SK-N-SH (cell line): ENCODE results near the gene PLXND1. TPM values are rescaled to one million over a fixed set of nuclear protein-coding genes. Genes with fewer than 3 reads are reported as not detected.

Experiments used
- CTCF ChIA-PET: fragments of 300-600, 350-600 bp; formaldehyde crosslinking; extraction: SDS; loops from one replicate; lab custom pipeline; 2021; lab: Yijun Ruan, JAX
- POLR2A ChIA-PET: fragments of 350-600 bp; sonication (Branson Sonifier 250); formaldehyde crosslinking; extraction: SDS; loops from one replicate; lab custom pipeline; 2020; ENCODE audit warnings: antibody characterized with exemption, inconsistent platforms; lab: Yijun Ruan, JAX
- DNase-seq: peaks from one replicate; pipeline ENCODE4 v3.0.0; 2012
- H2AFZ ChIP-seq: fragments of 200-600 bp; sonication (generic); 2 replicates; pipeline ENCODE4 v1.8.1; 2016; ENCODE audit warnings: antibody characterized with exemption, mild to moderate bottlenecking, low read depth
- H3F3A ChIP-seq: fragments of 200-600 bp; sonication (generic); replicated peaks from 2 replicates; pipeline ENCODE3; 2016; ENCODE audit warnings: antibody characterized with exemption, mild to moderate bottlenecking; ENCODE audit not compliant: insufficient read depth
- H3K27ac ChIP-seq, 2 experiments: fragments of 200-500 bp in 1 of 2; fragments of 200-600 bp in 1 of 2; sonication (Bioruptor generic) in 1 of 2; sonication (generic), shearing (Covaris generic) in 1 of 2; 2 replicates each; pipeline versions ENCODE4 v1.5.1 to v1.6.1; 2014 to 2016; ENCODE audit warnings: low read depth in 2 of 2, inconsistent platforms in 1 of 2, low read length in 1 of 2, mild to moderate bottlenecking in 1 of 2, mixed read lengths in 1 of 2
- H3K27me3 ChIP-seq: fragments of 200-600 bp; sonication (generic), shearing (Covaris generic); 2 replicates; pipeline ENCODE4 v1.6.1; 2016; ENCODE audit warnings: mixed run types; ENCODE audit not compliant: insufficient read depth
- H3K36me3 ChIP-seq, 2 experiments: fragments of 200-500 bp in 1 of 2; fragments of 200-600 bp in 1 of 2; sonication (Bioruptor generic) in 1 of 2; sonication (generic) in 1 of 2; replicated peaks in 1 of 2; 2 replicates each; pipeline versions ENCODE3 to v1.5.1; 2014 to 2016; ENCODE audit warnings: low read length in 1 of 2, mild to moderate bottlenecking in 1 of 2; ENCODE audit not compliant: insufficient read depth in 2 of 2, control insufficient read depth in 1 of 2
- H3K4me1 ChIP-seq, 2 experiments: fragments of 200-500 bp in 1 of 2; fragments of 200-600 bp in 1 of 2; sonication (Bioruptor generic) in 1 of 2; sonication (generic), shearing (Covaris generic) in 1 of 2; 2 replicates each; pipeline versions ENCODE4 v1.5.1 to v1.6.1; 2014 to 2016; ENCODE audit warnings: low read depth in 1 of 2, low read length in 1 of 2, mixed run types in 1 of 2; ENCODE audit not compliant: insufficient read depth in 2 of 2, control insufficient read depth in 1 of 2
- H3K4me2 ChIP-seq: fragments of 200-600 bp; sonication (generic), shearing (Covaris generic); 2 replicates; pipeline ENCODE4 v1.6.1; 2017; ENCODE audit warnings: mixed run types
- H3K4me3 ChIP-seq, 2 experiments: fragments of 200-500 bp in 1 of 2; fragments of 200-600 bp in 1 of 2; sonication (Bioruptor generic) in 1 of 2; sonication (generic), shearing (Covaris generic) in 1 of 2; 2 replicates each; pipeline versions ENCODE4 v1.5.1 to v1.8.1; 2014 to 2016; ENCODE audit warnings: low read depth in 2 of 2, inconsistent platforms in 1 of 2, low read length in 1 of 2, mild to moderate bottlenecking in 1 of 2, mixed read lengths in 1 of 2, moderate library complexity in 1 of 2
- H3K79me2 ChIP-seq: fragments of 200-600 bp; sonication (generic); 2 replicates; pipeline ENCODE4 v1.8.1; 2017; ENCODE audit warnings: mild to moderate bottlenecking; ENCODE audit not compliant: insufficient read depth
- H3K9ac ChIP-seq: fragments of 200-600 bp; sonication (generic); 2 replicates; pipeline ENCODE4 v1.6.1; 2017; ENCODE audit warnings: mixed run types
- H3K9me2 ChIP-seq: fragments of 200-600 bp; sonication (generic); 2 replicates; pipeline ENCODE4 v1.6.1; 2017; ENCODE audit warnings: mixed run types
- H3K9me3 ChIP-seq: fragments of 200-600 bp; sonication (generic); 2 replicates; pipeline ENCODE4 v1.6.1; 2017; ENCODE audit warnings: mixed run types, mild to moderate bottlenecking, moderate library complexity
- H4K20me1 ChIP-seq: fragments of 200-600 bp; sonication (generic); 2 replicates; pipeline ENCODE4 v1.6.1; 2017; ENCODE audit warnings: mild to moderate bottlenecking, mixed run types; ENCODE audit not compliant: insufficient read depth
- CHD2 ChIP-seq: fragments of 150-350 bp; IDR thresholded peaks from 2 replicates; pipeline ENCODE4 v1.6.1; 2018; ENCODE audit warnings: low read length; ENCODE audit not compliant: partially characterized antibody
- ELF1 ChIP-seq: IDR thresholded peaks from 2 replicates; pipeline ENCODE4 v1.4.0; 2012
- EP300 ChIP-seq, 2 experiments: IDR thresholded peaks; 2 replicates each; pipeline versions ENCODE4 v1.4.0 to v1.6.1; 2012; ENCODE audit warnings: borderline replicate concordance in 1 of 2, low read depth in 1 of 2, low read length in 1 of 2
- EZH2phosphoT487 ChIP-seq: fragments of 200-600 bp; sonication (generic); IDR thresholded peaks from 2 replicates; pipeline ENCODE4 v1.6.1; 2017; ENCODE audit warnings: low read depth, mixed run types, mild to moderate bottlenecking, antibody characterized with exemption, moderate library complexity, borderline replicate concordance
- FOSL2 ChIP-seq: IDR thresholded peaks from 2 replicates; pipeline ENCODE4 v1.4.0; 2012; ENCODE audit warnings: low read depth, mild to moderate bottlenecking, moderate library complexity, borderline replicate concordance
- FOXJ3 ChIP-seq: sonication (generic); formaldehyde crosslinking; IDR thresholded peaks from 2 replicates; pipeline ENCODE4 v1.5.1; 2020; ENCODE audit warnings: mild to moderate bottlenecking, missing genetic modification reagents
- FOXM1 ChIP-seq: IDR thresholded peaks from 2 replicates; pipeline ENCODE4 v1.4.0; 2012; ENCODE audit warnings: low read depth, mild to moderate bottlenecking
- JUND ChIP-seq: IDR thresholded peaks from 2 replicates; pipeline ENCODE4 v1.4.0; 2012
- NFIC ChIP-seq: IDR thresholded peaks from 2 replicates; pipeline ENCODE4 v1.4.0; 2012; ENCODE audit warnings: borderline replicate concordance
- POLR2AphosphoS5 ChIP-seq: IDR thresholded peaks from 2 replicates; pipeline ENCODE4 v1.6.1; 2012; ENCODE audit warnings: low read depth, low read length
- RAD21 ChIP-seq: IDR thresholded peaks from 2 replicates; pipeline ENCODE4 v1.6.1; 2012; ENCODE audit warnings: mild to moderate bottlenecking, low read length
- RFX5 ChIP-seq: IDR thresholded peaks from 2 replicates; pipeline ENCODE4 v1.6.1; 2012; ENCODE audit warnings: mild to moderate bottlenecking, improper control_type of control experiment, low read length
- SIN3A ChIP-seq: IDR thresholded peaks from 2 replicates; pipeline ENCODE4 v1.6.1; 2012; ENCODE audit warnings: low read depth, mild to moderate bottlenecking, low read length, moderate library complexity, borderline replicate concordance
- SMC3 ChIP-seq: IDR thresholded peaks from 2 replicates; pipeline ENCODE4 v1.6.1; 2012; ENCODE audit warnings: low read depth, low read length, improper control_type of control experiment
- TAF1 ChIP-seq: IDR thresholded peaks from 2 replicates; pipeline ENCODE4 v1.6.1; 2012; ENCODE audit warnings: low read depth, mild to moderate bottlenecking, low read length, moderate library complexity, borderline replicate concordance
- TEAD4 ChIP-seq: IDR thresholded peaks from 2 replicates; pipeline ENCODE4 v1.4.0; 2012; ENCODE audit warnings: mild to moderate bottlenecking, borderline replicate concordance; ENCODE audit not compliant: insufficient read depth
- WGBS: methylation state at CpG from one replicate; pipeline ENCODE4 v1.1.6; 2017; ENCODE audit warnings: low lambda C conversion rate; 5-methylcytosine and 5-hydroxymethylcytosine counted together
- polyA plus RNA-seq, 3 experiments: library from polyadenylated mRNA; depleted of rRNA; stranded (reverse); fragments of >200 nt; gene quantifications; 2 replicates each; pipeline ENCODE4 v1.2.3, GENCODE V29; 2012
- TF ChIP-seq, protein P1 (sequence below): fragments of 200-600 bp; sonication (generic); IDR thresholded peaks from 2 replicates; pipeline ENCODE4 v1.6.1; 2017; ENCODE audit warnings: antibody characterized with exemption, mild to moderate bottlenecking, moderate library complexity
- TF ChIP-seq, protein P2 (sequence below): IDR thresholded peaks from 2 replicates; pipeline ENCODE4 v1.4.0; 2012; ENCODE audit warnings: low read depth, borderline replicate concordance
- TF ChIP-seq, protein P3 (sequence below): IDR thresholded peaks from 2 replicates; pipeline ENCODE4 v1.6.1; 2012; ENCODE audit warnings: mild to moderate bottlenecking, low read depth, low read length, moderate library complexity
- TF ChIP-seq, protein P4 (sequence below): IDR thresholded peaks from 2 replicates; pipeline ENCODE4 v1.4.0; 2012; ENCODE audit warnings: low read depth, borderline replicate concordance

Gene PLXND1
- polyA plus RNA-seq, 1 of the 3 experiments (the other 2 are of a cell fraction): 53.5 TPM

DNA sequence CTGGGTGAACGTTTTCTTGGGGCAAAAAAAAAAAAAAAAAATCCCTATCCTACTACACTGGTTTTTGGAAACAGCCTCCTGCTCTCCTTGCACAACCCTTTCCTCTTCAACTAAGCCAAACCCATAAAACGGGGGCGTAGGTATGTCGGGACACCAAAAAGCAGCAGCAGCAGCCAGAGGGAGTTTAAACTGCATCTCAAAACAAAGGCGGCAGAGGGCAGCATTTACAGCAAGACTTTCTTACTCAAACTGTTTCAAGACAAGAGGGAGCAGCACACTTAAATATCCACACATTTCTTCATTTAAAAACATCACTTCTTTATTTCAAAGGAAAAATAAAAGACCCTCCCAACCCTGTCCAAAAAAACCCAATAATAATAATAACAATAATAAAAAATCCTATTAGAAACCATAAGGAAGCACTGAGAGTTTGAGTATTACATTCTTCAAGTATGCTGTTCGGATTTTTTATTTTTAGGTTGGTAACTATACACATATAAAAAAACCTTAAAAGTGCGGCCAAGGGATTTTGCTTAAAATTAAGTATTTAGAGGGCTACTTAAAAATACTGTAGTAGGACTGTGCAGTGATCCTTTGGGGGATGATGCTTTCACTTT, 43.9 kb upstream of the PLXND1 start:
- Histone ChIP-seq H2AFZ (no peak overlapping the region), H3F3A (peaks cover 20% of the 10 kb centered on the region), H3K9me3 (no peaks in the 10 kb centered on the region), H3K4me3 (peak overlapping the region in 1 of 2 experiments; percentile 27; a peak in 1 of 4 replicates), H3K27me3 (no peaks in the 10 kb centered on the region), H4K20me1 (no peaks in the 10 kb centered on the region), H3K79me2 (no peaks in the 10 kb centered on the region; the same call in 1 of the 2 replicates), H3K4me1 (peaks cover 8 to 24% of the 10 kb centered on the region in 2 experiments), H3K27ac (peak overlapping the region; percentile 28 to 52; a peak in 2 of 4 replicates), H3K4me2 (no peak overlapping the region), H3K9ac (no peak overlapping the region), H3K36me3 (peaks cover 0 to 9% of the 10 kb centered on the region in 2 experiments), H3K9me2 (no peaks in the 10 kb centered on the region)
- CTCF ChIA-PET: interaction anchor here (0.7 to 4.6 kb wide), 19 partner anchors 8 to 636 kb away, joined by 3 to 43 read pairs (median 3); no protein-coding TSS in a partner anchor
- POLR2A ChIA-PET: no interaction called here
- TF ChIP-seq JUND (no peak), FOXJ3 (CRISPR knock-in tag) (no peak), FOSL2 (no peak), EP300 (IDR thresholded peaks at IDR 0.05; ENCODE audit: borderline replicate concordance in 1 of 2, low read depth in 1 of 2, low read length in 1 of 2) (no peak), TEAD4 (no peak), SIN3A (no peak), ELF1 (no peak), POLR2AphosphoS5 (no peak), FOXM1 (no peak), RAD21 (peak; percentile 91), SMC3 (peak; percentile 86), CHD2 (no peak), EZH2phosphoT487 (no peak), TAF1 (no peak), RFX5 (no peak), NFIC (no peak)
- TF ChIP-seq, protein P1, sequence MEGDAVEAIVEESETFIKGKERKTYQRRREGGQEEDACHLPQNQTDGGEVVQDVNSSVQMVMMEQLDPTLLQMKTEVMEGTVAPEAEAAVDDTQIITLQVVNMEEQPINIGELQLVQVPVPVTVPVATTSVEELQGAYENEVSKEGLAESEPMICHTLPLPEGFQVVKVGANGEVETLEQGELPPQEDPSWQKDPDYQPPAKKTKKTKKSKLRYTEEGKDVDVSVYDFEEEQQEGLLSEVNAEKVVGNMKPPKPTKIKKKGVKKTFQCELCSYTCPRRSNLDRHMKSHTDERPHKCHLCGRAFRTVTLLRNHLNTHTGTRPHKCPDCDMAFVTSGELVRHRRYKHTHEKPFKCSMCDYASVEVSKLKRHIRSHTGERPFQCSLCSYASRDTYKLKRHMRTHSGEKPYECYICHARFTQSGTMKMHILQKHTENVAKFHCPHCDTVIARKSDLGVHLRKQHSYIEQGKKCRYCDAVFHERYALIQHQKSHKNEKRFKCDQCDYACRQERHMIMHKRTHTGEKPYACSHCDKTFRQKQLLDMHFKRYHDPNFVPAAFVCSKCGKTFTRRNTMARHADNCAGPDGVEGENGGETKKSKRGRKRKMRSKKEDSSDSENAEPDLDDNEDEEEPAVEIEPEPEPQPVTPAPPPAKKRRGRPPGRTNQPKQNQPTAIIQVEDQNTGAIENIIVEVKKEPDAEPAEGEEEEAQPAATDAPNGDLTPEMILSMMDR: peak; percentile 76
- TF ChIP-seq, protein P2, sequence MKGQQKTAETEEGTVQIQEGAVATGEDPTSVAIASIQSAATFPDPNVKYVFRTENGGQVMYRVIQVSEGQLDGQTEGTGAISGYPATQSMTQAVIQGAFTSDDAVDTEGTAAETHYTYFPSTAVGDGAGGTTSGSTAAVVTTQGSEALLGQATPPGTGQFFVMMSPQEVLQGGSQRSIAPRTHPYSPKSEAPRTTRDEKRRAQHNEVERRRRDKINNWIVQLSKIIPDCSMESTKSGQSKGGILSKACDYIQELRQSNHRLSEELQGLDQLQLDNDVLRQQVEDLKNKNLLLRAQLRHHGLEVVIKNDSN: no peak
- TF ChIP-seq, protein P3, sequence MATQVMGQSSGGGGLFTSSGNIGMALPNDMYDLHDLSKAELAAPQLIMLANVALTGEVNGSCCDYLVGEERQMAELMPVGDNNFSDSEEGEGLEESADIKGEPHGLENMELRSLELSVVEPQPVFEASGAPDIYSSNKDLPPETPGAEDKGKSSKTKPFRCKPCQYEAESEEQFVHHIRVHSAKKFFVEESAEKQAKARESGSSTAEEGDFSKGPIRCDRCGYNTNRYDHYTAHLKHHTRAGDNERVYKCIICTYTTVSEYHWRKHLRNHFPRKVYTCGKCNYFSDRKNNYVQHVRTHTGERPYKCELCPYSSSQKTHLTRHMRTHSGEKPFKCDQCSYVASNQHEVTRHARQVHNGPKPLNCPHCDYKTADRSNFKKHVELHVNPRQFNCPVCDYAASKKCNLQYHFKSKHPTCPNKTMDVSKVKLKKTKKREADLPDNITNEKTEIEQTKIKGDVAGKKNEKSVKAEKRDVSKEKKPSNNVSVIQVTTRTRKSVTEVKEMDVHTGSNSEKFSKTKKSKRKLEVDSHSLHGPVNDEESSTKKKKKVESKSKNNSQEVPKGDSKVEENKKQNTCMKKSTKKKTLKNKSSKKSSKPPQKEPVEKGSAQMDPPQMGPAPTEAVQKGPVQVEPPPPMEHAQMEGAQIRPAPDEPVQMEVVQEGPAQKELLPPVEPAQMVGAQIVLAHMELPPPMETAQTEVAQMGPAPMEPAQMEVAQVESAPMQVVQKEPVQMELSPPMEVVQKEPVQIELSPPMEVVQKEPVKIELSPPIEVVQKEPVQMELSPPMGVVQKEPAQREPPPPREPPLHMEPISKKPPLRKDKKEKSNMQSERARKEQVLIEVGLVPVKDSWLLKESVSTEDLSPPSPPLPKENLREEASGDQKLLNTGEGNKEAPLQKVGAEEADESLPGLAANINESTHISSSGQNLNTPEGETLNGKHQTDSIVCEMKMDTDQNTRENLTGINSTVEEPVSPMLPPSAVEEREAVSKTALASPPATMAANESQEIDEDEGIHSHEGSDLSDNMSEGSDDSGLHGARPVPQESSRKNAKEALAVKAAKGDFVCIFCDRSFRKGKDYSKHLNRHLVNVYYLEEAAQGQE: no peak
- TF ChIP-seq, protein P4, sequence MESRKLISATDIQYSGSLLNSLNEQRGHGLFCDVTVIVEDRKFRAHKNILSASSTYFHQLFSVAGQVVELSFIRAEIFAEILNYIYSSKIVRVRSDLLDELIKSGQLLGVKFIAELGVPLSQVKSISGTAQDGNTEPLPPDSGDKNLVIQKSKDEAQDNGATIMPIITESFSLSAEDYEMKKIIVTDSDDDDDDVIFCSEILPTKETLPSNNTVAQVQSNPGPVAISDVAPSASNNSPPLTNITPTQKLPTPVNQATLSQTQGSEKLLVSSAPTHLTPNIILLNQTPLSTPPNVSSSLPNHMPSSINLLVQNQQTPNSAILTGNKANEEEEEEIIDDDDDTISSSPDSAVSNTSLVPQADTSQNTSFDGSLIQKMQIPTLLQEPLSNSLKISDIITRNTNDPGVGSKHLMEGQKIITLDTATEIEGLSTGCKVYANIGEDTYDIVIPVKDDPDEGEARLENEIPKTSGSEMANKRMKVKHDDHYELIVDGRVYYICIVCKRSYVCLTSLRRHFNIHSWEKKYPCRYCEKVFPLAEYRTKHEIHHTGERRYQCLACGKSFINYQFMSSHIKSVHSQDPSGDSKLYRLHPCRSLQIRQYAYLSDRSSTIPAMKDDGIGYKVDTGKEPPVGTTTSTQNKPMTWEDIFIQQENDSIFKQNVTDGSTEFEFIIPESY: no peak
- 42% methylated on average over 7 of the region's 7 CpGs for WGBS
- peak; percentile 58 for DNase-seq
